Mesenchymal stem cell (in vitro differentiated cells and primary cell): Measurements from ENCODE around the gene GLP2R.

Experiments used
- DNase-seq: peaks from one replicate; pipeline ENCODE4 v3.0.0-alpha.2; 2013
- H2AFZ ChIP-seq: one replicate; pipeline ENCODE4 v1.6.1; 2013; ENCODE audit warnings: low read depth, mild to moderate bottlenecking, control low read depth, inconsistent platforms, low read length, moderate library complexity
- H2AK5ac ChIP-seq: 2 replicates; pipeline ENCODE4 v1.6.1; 2013; ENCODE audit warnings: low read length, moderate library complexity, mild to moderate bottlenecking, inconsistent platforms; ENCODE audit not compliant: severe bottlenecking
- H2BK120ac ChIP-seq: one replicate; pipeline ENCODE4 v1.6.1; 2013; ENCODE audit warnings: low read depth, mild to moderate bottlenecking, inconsistent platforms, low read length, moderate library complexity
- H2BK12ac ChIP-seq, 2 experiments: one replicate each; pipeline ENCODE4 v1.6.1; 2013; ENCODE audit warnings: inconsistent platforms in 2 of 2, low read length in 2 of 2, mild to moderate bottlenecking in 2 of 2, moderate library complexity in 2 of 2, control low read depth in 1 of 2
- H2BK15ac ChIP-seq: one replicate; pipeline ENCODE4 v1.6.1; 2013; ENCODE audit warnings: mild to moderate bottlenecking, low read depth, inconsistent platforms; ENCODE audit not compliant: poor library complexity, severe bottlenecking
- H2BK5ac ChIP-seq: 2 replicates; pipeline ENCODE4 v1.6.1; 2013; ENCODE audit warnings: low read depth, mild to moderate bottlenecking, low read length, control low read depth, inconsistent platforms; ENCODE audit not compliant: poor library complexity, severe bottlenecking
- H3K14ac ChIP-seq, 2 experiments: one replicate each; pipeline ENCODE4 v1.6.1; 2013; ENCODE audit warnings: inconsistent platforms in 2 of 2, low read length in 2 of 2, control low read depth in 1 of 2, mild to moderate bottlenecking in 1 of 2, moderate library complexity in 1 of 2
- H3K18ac ChIP-seq, 2 experiments: one replicate each; pipeline ENCODE4 v1.6.1; 2013; ENCODE audit warnings: inconsistent platforms in 2 of 2, low read length in 2 of 2, control low read depth in 1 of 2, low read depth in 1 of 2, mild to moderate bottlenecking in 1 of 2
- H3K23ac ChIP-seq, 2 experiments: one replicate each; pipeline ENCODE4 v1.6.1; 2013; ENCODE audit warnings: inconsistent platforms in 2 of 2, low read length in 2 of 2, mild to moderate bottlenecking in 2 of 2, moderate library complexity in 2 of 2, control low read depth in 1 of 2
- H3K27ac ChIP-seq: 2 replicates; pipeline ENCODE4 v1.5.1; 2013; ENCODE audit warnings: mild to moderate bottlenecking, moderate library complexity, low read length, control low read depth, inconsistent platforms; ENCODE audit not compliant: poor library complexity, severe bottlenecking
- H3K27me3 ChIP-seq, 2 experiments: 2 replicates each; pipeline versions ENCODE4 v1.6.1 to v1.7.0; 2013; ENCODE audit warnings: low read length in 2 of 2, mild to moderate bottlenecking in 2 of 2, moderate library complexity in 2 of 2, control low read depth in 1 of 2, inconsistent platforms in 1 of 2; ENCODE audit not compliant: control insufficient read depth in 1 of 2, insufficient read depth in 1 of 2
- H3K36me3 ChIP-seq, 2 experiments: 2 replicates each; pipeline versions ENCODE4 v1.6.1 to v1.7.0; 2013; ENCODE audit warnings: low read length in 2 of 2, control low read depth in 1 of 2, inconsistent platforms in 1 of 2, low read depth in 1 of 2, mild to moderate bottlenecking in 1 of 2; ENCODE audit not compliant: insufficient read depth in 2 of 2, control insufficient read depth in 1 of 2
- H3K4ac ChIP-seq, 2 experiments: one replicate each; pipeline ENCODE4 v1.6.1; 2013; ENCODE audit warnings: inconsistent platforms in 2 of 2, low read length in 2 of 2, mild to moderate bottlenecking in 2 of 2, moderate library complexity in 2 of 2, control low read depth in 1 of 2, low read depth in 1 of 2
- H3K4me1 ChIP-seq: 2 replicates; pipeline ENCODE4 v1.6.1; 2013; ENCODE audit warnings: low read depth, low read length, control low read depth; ENCODE audit not compliant: control insufficient read depth, insufficient read depth
- H3K4me2 ChIP-seq: 2 replicates; pipeline ENCODE4 v1.6.1; 2013; ENCODE audit warnings: low read length, mild to moderate bottlenecking, inconsistent platforms; ENCODE audit not compliant: poor library complexity, severe bottlenecking
- H3K4me3 ChIP-seq, 2 experiments: 2 replicates each; pipeline versions ENCODE4 v1.5.1 to v1.7.0; 2013; ENCODE audit warnings: low read length in 2 of 2, mild to moderate bottlenecking in 2 of 2, control low read depth in 1 of 2, low read depth in 1 of 2; ENCODE audit not compliant: insufficient read depth in 1 of 2
- H3K79me1 ChIP-seq: replicated peaks from 2 replicates; pipeline ENCODE4 v1.6.1; 2013; ENCODE audit warnings: mild to moderate bottlenecking, control low read depth, low read length, inconsistent platforms; ENCODE audit not compliant: poor library complexity, severe bottlenecking
- H3K9ac ChIP-seq: 2 replicates; pipeline ENCODE4 v1.7.0; 2013; ENCODE audit warnings: mild to moderate bottlenecking, low read length, moderate library complexity
- H3K9me3 ChIP-seq: 2 replicates; pipeline ENCODE4 v1.7.0; 2013; ENCODE audit warnings: mild to moderate bottlenecking, low read length; ENCODE audit not compliant: control insufficient read depth
- H4K8ac ChIP-seq: one replicate; pipeline ENCODE4 v1.6.1; 2013; ENCODE audit warnings: inconsistent platforms, mild to moderate bottlenecking, low read length, moderate library complexity
- H4K91ac ChIP-seq: one replicate; pipeline ENCODE4 v1.6.1; 2013; ENCODE audit warnings: mild to moderate bottlenecking, low read length, inconsistent platforms
- WGBS: methylation state at CpG from one replicate; pipeline ENCODE4 v1.1.7; 2013; ENCODE audit warnings: mixed read lengths; 5-methylcytosine and 5-hydroxymethylcytosine counted together

The GLP2R gene

GRCh38 chr17:9894231-9894630, 68.5 kb downstream of the GLP2R start:
- no peak overlapping the region for H3K14ac ChIP-seq
- no peak overlapping the region for H3K9ac ChIP-seq
- 74% methylated on average over 3 of the region's 3 CpGs for WGBS
- no peaks in the 10 kb centered on the region for H3K36me3 ChIP-seq
- H3K4me3 ChIP-seq, result no peak overlapping the region
- H3K79me1 ChIP-seq, result no peaks in the 10 kb centered on the region
- H4K8ac ChIP-seq, result no peak overlapping the region
- H2BK15ac ChIP-seq, result no peak overlapping the region
- no peak overlapping the region for H3K27ac ChIP-seq
- H3K18ac ChIP-seq, result no peak overlapping the region
- no peak overlapping the region for H2AFZ ChIP-seq
- peaks cover 2% of the 10 kb centered on the region for H3K4me1 ChIP-seq
- H3K27me3 ChIP-seq, result peaks cover 0 to 36% of the 10 kb centered on the region in 2 experiments
- no peak overlapping the region for H2BK5ac ChIP-seq
- H4K91ac ChIP-seq, result no peak overlapping the region
- no peaks in the 10 kb centered on the region for H3K9me3 ChIP-seq
- no peak overlapping the region for H2BK12ac ChIP-seq
- H2BK120ac ChIP-seq, result no peak overlapping the region
- no peak overlapping the region for H3K23ac ChIP-seq
- DNase-seq, result no peak
- no peak overlapping the region for H3K4me2 ChIP-seq
- H2AK5ac ChIP-seq, result no peak overlapping the region
- H3K4ac ChIP-seq, result no peak overlapping the region

GRCh38 chr17:9895923-9896322, 70.2 kb downstream of the GLP2R start:
- no peak overlapping the region for H3K4me2 ChIP-seq
- H2BK5ac ChIP-seq, result no peak overlapping the region
- H2BK12ac ChIP-seq, result no peak overlapping the region
- H3K9me3 ChIP-seq, result no peaks in the 10 kb centered on the region
- no peak overlapping the region for H3K9ac ChIP-seq
- H2BK15ac ChIP-seq, result no peak overlapping the region
- H2AFZ ChIP-seq, result no peak overlapping the region
- peaks cover 6% of the 10 kb centered on the region for H3K4me1 ChIP-seq
- no peak overlapping the region for H3K27ac ChIP-seq
- H3K23ac ChIP-seq, result no peak overlapping the region
- no peaks in the 10 kb centered on the region for H3K79me1 ChIP-seq
- H3K18ac ChIP-seq, result no peak overlapping the region
- H3K27me3 ChIP-seq, result peaks cover 0 to 20% of the 10 kb centered on the region in 2 experiments
- H3K36me3 ChIP-seq, result no peaks in the 10 kb centered on the region
- H4K91ac ChIP-seq, result no peak overlapping the region
- H2BK120ac ChIP-seq, result no peak overlapping the region
- no peak overlapping the region for H3K14ac ChIP-seq
- H2AK5ac ChIP-seq, result no peak overlapping the region
- H3K4ac ChIP-seq, result no peak overlapping the region
- H4K8ac ChIP-seq, result no peak overlapping the region
- H3K4me3 ChIP-seq, result no peak overlapping the region
- no peak for DNase-seq

- H3K14ac ChIP-seq, result no peak overlapping the region
- H3K4ac ChIP-seq, result no peak overlapping the region
- no peak overlapping the region for H3K18ac ChIP-seq
- no peak overlapping the region for H4K91ac ChIP-seq
- no peaks in the 10 kb centered on the region for H3K9me3 ChIP-seq
- no peak overlapping the region for H2BK15ac ChIP-seq
- no peak overlapping the region for H3K23ac ChIP-seq
- H3K27ac ChIP-seq, result no peak overlapping the region
- 94% methylated on average over 13 of the region's 13 CpGs for WGBS
- no peak overlapping the region for H2BK120ac ChIP-seq
- H2AFZ ChIP-seq, result no peak overlapping the region
- no peaks in the 10 kb centered on the region for H3K79me1 ChIP-seq
- no peak overlapping the region for H3K9ac ChIP-seq
- peak overlapping the region in 1 of 2 experiments; percentile 47 for H2BK12ac ChIP-seq
- no peaks in the 10 kb centered on the region for H3K36me3 ChIP-seq
- H3K4me1 ChIP-seq, result peaks cover 10% of the 10 kb centered on the region
- H2BK5ac ChIP-seq, result no peak overlapping the region
- H3K27me3 ChIP-seq, result peaks cover 0 to 14% of the 10 kb centered on the region in 2 experiments
- H4K8ac ChIP-seq, result no peak overlapping the region
- no peak overlapping the region for H3K4me2 ChIP-seq
- H2AK5ac ChIP-seq, result peak overlapping the region; percentile 20
- no peak overlapping the region for H3K4me3 ChIP-seq
- DNase-seq, result no peak
Measured at GRCh38 chr17:9897372-9897968, 71.7 kb downstream of the GLP2R start.

- Histone ChIP-seq H3K79me1 (no peaks in the 10 kb centered on the region), H3K23ac (no peak overlapping the region), H3K27me3 (peaks cover 0 to 14% of the 10 kb centered on the region in 2 experiments), H3K4me2 (no peak overlapping the region), H4K8ac (no peak overlapping the region), H3K9me3 (no peaks in the 10 kb centered on the region), H2AFZ (no peak overlapping the region), H2BK12ac (peak overlapping the region in 1 of 2 experiments; percentile 15), H3K18ac (no peak overlapping the region), H3K4me3 (no peak overlapping the region), H4K91ac (no peak overlapping the region), H2AK5ac (no peak overlapping the region), H3K4ac (peak overlapping the region in 1 of 2 experiments; percentile 3), H3K27ac (no peak overlapping the region), H2BK120ac (no peak overlapping the region), H3K36me3 (no peaks in the 10 kb centered on the region), H2BK5ac (no peak overlapping the region), H2BK15ac (no peak overlapping the region), H3K4me1 (peaks cover 10% of the 10 kb centered on the region), H3K9ac (no peak overlapping the region), H3K14ac (peak overlapping the region in 1 of 2 experiments; percentile 36)
- WGBS, result 96% methylated on average over 8 of the region's 8 CpGs
- no peak for DNase-seq
Measured at GRCh38 chr17:9898812-9899211, 73.1 kb downstream of the GLP2R start.
